HEK293 (cell line): ENCODE results near the gene UPB1.

Source experiments
- CTCF ChIP-seq: fragments of 450-650 bp; formaldehyde crosslinking; IDR thresholded peaks from 2 replicates; pipeline ENCODE4 v1.5.1; 2016; ENCODE audit warnings: missing biosample characterization, missing genetic modification characterization
- MEIS1 ChIP-seq: sonication (generic); formaldehyde crosslinking; IDR thresholded peaks from 2 replicates; pipeline ENCODE4 v1.8.1; 2022; ENCODE audit warnings: missing genetic modification reagents, mild to moderate bottlenecking, borderline replicate concordance
- YY1 ChIP-seq: fragments of 450-650 bp; formaldehyde crosslinking; IDR thresholded peaks from 2 replicates; pipeline ENCODE4 v1.5.1; 2018; ENCODE audit warnings: missing biosample characterization, missing genetic modification characterization
- ZBTB21 ChIP-seq: fragments of 450-650 bp; formaldehyde crosslinking; IDR thresholded peaks from 2 replicates; pipeline ENCODE4 v1.5.1; 2017; ENCODE audit warnings: missing biosample characterization, missing genetic modification characterization
- ZBTB26 ChIP-seq: fragments of 450-650 bp; formaldehyde crosslinking; optimal IDR thresholded peaks from 2 replicates; pipeline ENCODE3; 2016; ENCODE audit warnings: missing biosample characterization, mild to moderate bottlenecking, missing genetic modification characterization
- ZFHX2 ChIP-seq: fragments of 450-650 bp; formaldehyde crosslinking; conservative IDR thresholded peaks from 2 replicates; pipeline ENCODE4 v1.5.1; 2016; ENCODE audit warnings: missing biosample characterization, missing genetic modification characterization
- ZNF274 ChIP-seq, 2 experiments: fragments of 200-500 bp in 1 of 2; fragments of 450-650 bp in 1 of 2; sonication (Bioruptor generic) in 1 of 2; formaldehyde crosslinking in 1 of 2; IDR thresholded peaks; 2 replicates each; pipeline versions ENCODE4 v1.5.1 to v1.6.1; 2014 to 2016; ENCODE audit warnings: borderline replicate concordance in 1 of 2, inconsistent platforms in 1 of 2, low read length in 1 of 2, missing biosample characterization in 1 of 2, missing genetic modification characterization in 1 of 2
- ZNF341 ChIP-seq: fragments of 450-650 bp; formaldehyde crosslinking; IDR thresholded peaks from 2 replicates; pipeline ENCODE4; 2016; ENCODE audit warnings: low read depth, missing biosample characterization, missing genetic modification characterization

- TF ChIP-seq CTCF (tag by site-specific recombination) (no peak), ZBTB21 (no peak), ZBTB26 (tag by site-specific recombination) (no peak), ZNF341 (tag by site-specific recombination) (no peak), MEIS1 (CRISPR knock-in tag) (no peak), ZFHX2 (no peak), YY1 (no peak), ZNF274 (IDR thresholded peaks at IDR 0.05; ENCODE audit: low read length) (no peak), ZNF274 (tag by site-specific recombination; IDR thresholded peaks at IDR 0.05; ENCODE audit: borderline replicate concordance) (no peak)
Observed at GRCh38 chr22:24542641-24543040, 47.5 kb downstream of the UPB1 start.
